Measurements from ENCODE around the gene EDARADD.

The EDARADD gene

GRCh38 chr1:236353813-236354212 is 40.3 kb upstream of the EDARADD start:
- no peak overlapping the region for H3K4me3 Mint-ChIP-seq
- no peak overlapping the region for H3K27ac Mint-ChIP-seq
- peaks cover 14% of the 10 kb centered on the region for H3K9me3 Mint-ChIP-seq
- H3K27me3 Mint-ChIP-seq (ENCODE audit: low read depth), result peaks cover 4% of the 10 kb centered on the region
- no peaks in the 10 kb centered on the region for H3K4me1 Mint-ChIP-seq
- no peaks in the 10 kb centered on the region for H3K36me3 Mint-ChIP-seq (ENCODE audit: low read depth)
- no peak for TF ChIP-seq CTCF (IDR thresholded peaks at IDR 0.05; ENCODE audit: unreplicated experiment in 3 of 3)

- Mint-ChIP-seq H3K4me3 (no peak overlapping the region), H3K9me3 (peaks cover 17% of the 10 kb centered on the region), H3K27me3 (ENCODE audit: low read depth) (peaks cover 4% of the 10 kb centered on the region), H3K27ac (peak overlapping the region in 1 of 3 experiments; percentile 0), H3K4me1 (no peaks in the 10 kb centered on the region), H3K36me3 (ENCODE audit: low read depth) (no peaks in the 10 kb centered on the region)
- TF ChIP-seq CTCF (IDR thresholded peaks at IDR 0.05; ENCODE audit: unreplicated experiment in 3 of 3), result no peak
Observed at GRCh38 chr1:236354330-236355147, 39.5 kb upstream of the EDARADD start.

GRCh38 chr1:236356141-236356540 is 37.9 kb upstream of the EDARADD start:
- TF ChIP-seq CTCF (IDR thresholded peaks at IDR 0.05; ENCODE audit: unreplicated experiment in 3 of 3), result no peak
- Mint-ChIP-seq H3K36me3 (ENCODE audit: low read depth) (no peaks in the 10 kb centered on the region), H3K27ac (peak overlapping the region in 1 of 3 experiments; percentile 74), H3K4me1 (no peaks in the 10 kb centered on the region), H3K4me3 (no peak overlapping the region), H3K27me3 (ENCODE audit: low read depth) (peaks cover 4% of the 10 kb centered on the region), H3K9me3 (peaks cover 17% of the 10 kb centered on the region)

- Mint-ChIP-seq H3K36me3 (ENCODE audit: low read depth) (no peaks in the 10 kb centered on the region), H3K4me1 (peaks cover 13% of the 10 kb centered on the region), H3K4me3 (no peak overlapping the region), H3K27ac (no peak overlapping the region), H3K9me3 (peaks cover 17% of the 10 kb centered on the region), H3K27me3 (ENCODE audit: low read depth) (peaks cover 4% of the 10 kb centered on the region)
- TF ChIP-seq CTCF (IDR thresholded peaks at IDR 0.05; ENCODE audit: unreplicated experiment in 3 of 3), result no peak
Observed at GRCh38 chr1:236361909-236362590, 32.0 kb upstream of the EDARADD start.

- TF ChIP-seq CTCF (IDR thresholded peaks at IDR 0.05; ENCODE audit: unreplicated experiment in 3 of 3), result no peak
- Mint-ChIP-seq H3K9me3 (peaks cover 9% of the 10 kb centered on the region), H3K4me1 (peaks cover 13% of the 10 kb centered on the region), H3K4me3 (no peak overlapping the region), H3K27ac (no peak overlapping the region), H3K27me3 (ENCODE audit: low read depth) (no peaks in the 10 kb centered on the region), H3K36me3 (ENCODE audit: low read depth) (no peaks in the 10 kb centered on the region)
Observed at GRCh38 chr1:236363237-236363636, 30.8 kb upstream of the EDARADD start.

All from nephron (organoid).